AG10803 (cell line): Measurements from ENCODE around the gene MEPCE.

Experiments used
- DNase-seq: peaks from one replicate; pipeline ENCODE4 v3.0.0; 2010; ENCODE audit warnings: low read depth
- H3K4me3 ChIP-seq: 2 replicates; pipeline ENCODE4 v1.5.1; 2011; ENCODE audit warnings: mild to moderate bottlenecking, low read length, control low read depth
- CTCF ChIP-seq: conservative IDR thresholded peaks from 2 replicates; pipeline ENCODE4 v1.5.1; 2011; ENCODE audit warnings: mild to moderate bottlenecking, low read length, control low read depth, inconsistent platforms

MEPCE gene

GRCh38 chr7:100389437-100390088 lies 40.1 kb upstream of the MEPCE start:
- TF ChIP-seq CTCF, result no peak
- DNase-seq, result no peak
- H3K4me3 ChIP-seq, result no peak overlapping the region

GRCh38 chr7:100390286-100391009 lies 39.2 kb upstream of the MEPCE start:
- H3K4me3 ChIP-seq, result no peak overlapping the region
- TF ChIP-seq CTCF, result no peak

DNA sequence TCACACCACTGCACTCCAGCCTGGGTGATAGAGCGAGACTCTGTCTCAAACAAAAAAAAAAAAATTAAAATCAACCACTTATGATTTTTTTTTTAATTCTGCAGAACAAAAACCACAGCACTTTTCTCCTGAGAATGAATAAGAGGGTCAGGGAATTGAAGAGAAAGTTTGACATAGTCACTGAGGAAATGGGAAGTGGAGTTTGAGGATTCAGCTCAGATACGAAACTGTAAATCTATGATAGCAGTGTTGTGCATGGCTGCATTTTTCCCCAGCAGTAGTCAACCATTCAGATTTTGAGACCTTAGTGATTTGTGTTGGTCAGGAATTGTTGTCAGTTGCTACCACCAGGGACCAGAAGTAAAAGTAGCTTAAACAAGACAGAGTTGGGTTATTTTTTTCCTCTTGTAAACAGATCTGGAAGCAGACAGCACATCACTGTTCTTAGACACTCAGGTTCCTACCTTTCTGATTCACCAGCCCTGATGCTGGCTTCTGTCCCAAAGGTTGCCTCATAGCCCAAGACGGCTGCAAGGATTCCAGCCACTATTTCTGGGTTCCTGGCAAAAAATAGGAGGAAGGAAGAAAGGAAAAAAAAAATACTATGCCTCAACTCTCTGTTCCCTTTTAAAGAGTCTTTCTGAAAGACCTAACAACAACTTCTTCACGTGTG lies 36.3 kb upstream of the MEPCE start:
- TF ChIP-seq CTCF, result no peak

More at GRCh38 chr7:100390286-100391009, 39.2 kb upstream of the MEPCE start:
- no peak for DNase-seq

GRCh38 chr7:100394077-100394476 lies 35.6 kb upstream of the MEPCE start:
- DNase-seq, result no peak
- no peak overlapping the region for H3K4me3 ChIP-seq
- TF ChIP-seq CTCF, result no peak

More for the DNA sequence above, 36.3 kb upstream of the MEPCE start:
- no peak overlapping the region for H3K4me3 ChIP-seq
- DNase-seq, result no peak

DNA sequence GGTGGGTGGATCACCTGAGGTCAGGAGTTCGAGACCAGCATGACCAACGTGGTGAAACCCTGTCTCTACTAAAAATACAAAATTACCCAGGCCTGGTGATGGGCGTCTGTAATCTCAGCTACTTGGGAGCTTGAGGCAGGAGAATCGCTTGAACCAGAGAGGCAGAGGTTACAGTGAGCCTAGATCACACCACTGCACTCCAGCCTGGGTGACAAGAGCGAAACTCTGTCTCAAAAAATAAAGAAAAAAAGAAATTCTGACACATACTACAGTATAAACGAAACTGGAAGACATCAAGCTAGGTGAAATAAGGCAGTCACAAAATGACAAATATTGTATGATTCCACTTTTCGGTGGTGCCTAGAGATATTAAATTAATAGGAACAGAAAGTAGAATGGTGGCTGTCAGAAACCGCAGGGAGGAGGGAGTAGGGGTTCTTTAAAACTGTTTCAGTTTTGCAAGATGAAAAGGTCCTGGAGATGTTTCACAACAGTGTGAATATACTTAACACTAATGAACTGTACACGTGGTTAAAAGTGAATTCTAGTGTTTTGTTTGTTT lies 33.1 kb upstream of the MEPCE start:
- no peak for DNase-seq
- no peak overlapping the region for H3K4me3 ChIP-seq
- no peak for TF ChIP-seq CTCF

GRCh38 chr7:100397315-100398081 lies 32.1 kb upstream of the MEPCE start:
- DNase-seq, result no peak
- no peak for TF ChIP-seq CTCF
- no peak overlapping the region for H3K4me3 ChIP-seq
